CD4-positive, CD25-positive, alpha-beta regulatory T cell (primary cell): ENCODE measurements around the gene ITGAX. TPM values are rescaled to one million over a fixed set of nuclear protein-coding genes. Genes with fewer than 3 reads are reported as not detected.
"Not testable (repeated sequence)": the region's sequence is repeated elsewhere in the genome, so short reads cannot be mapped to it uniquely, and the experiment has no call there.

ENCODE experiments used
- ATAC-seq, 2 donors: fragments of 150-1000 bp; cut with Tn5 transposase; one replicate each; pipeline ENCODE4 v1.10.0; 2021; ENCODE audit warnings: low read depth in 2 of 2, moderate number of reproducible peaks in 2 of 2, moderate library complexity in 1 of 2
- DNase-seq, 3 donors: peaks; one replicate each; pipeline versions ENCODE4 v3.0.0 to v3.0.0-alpha.2; 2012 to 2022; ENCODE audit warnings: mixed read lengths in 1 of 3
- H3K27ac ChIP-seq: one replicate; pipeline ENCODE4 v1.7.0; 2013; ENCODE audit warnings: mild to moderate bottlenecking, low read length; ENCODE audit not compliant: insufficient read depth, poor library complexity, severe bottlenecking
- H3K27me3 ChIP-seq: one replicate; pipeline ENCODE4 v1.7.0; 2013; ENCODE audit warnings: low read length; ENCODE audit not compliant: control insufficient read depth, insufficient read depth
- H3K36me3 ChIP-seq: one replicate; pipeline ENCODE4 v1.7.0; 2013; ENCODE audit warnings: mild to moderate bottlenecking, low read length, moderate library complexity; ENCODE audit not compliant: control insufficient read depth, insufficient read depth
- H3K4me1 ChIP-seq: 2 replicates; pipeline ENCODE4 v1.7.0; 2013; ENCODE audit warnings: mild to moderate bottlenecking, low read length; ENCODE audit not compliant: insufficient read depth, control insufficient read depth, poor library complexity, severe bottlenecking
- H3K4me3 ChIP-seq: one replicate; pipeline ENCODE4 v1.7.0; 2013; ENCODE audit warnings: low read depth, mild to moderate bottlenecking, low read length, moderate library complexity
- H3K9me3 ChIP-seq, 2 experiments: 1 replicate in 1 of 2; 2 replicates in 1 of 2; pipeline ENCODE4 v1.7.0; 2013; ENCODE audit warnings: low read length in 2 of 2, mild to moderate bottlenecking in 1 of 2, moderate library complexity in 1 of 2; ENCODE audit not compliant: control insufficient read depth in 2 of 2
- H3K27ac Mint-ChIP-seq, 3 donors: one replicate each; pipeline ENCODE4 v1.8.0; 2020 to 2022; ENCODE audit warnings: mild to moderate bottlenecking in 3 of 3, mixed read lengths in 3 of 3, moderate library complexity in 2 of 3
- H3K27me3 Mint-ChIP-seq: one replicate; pipeline ENCODE4 v1.8.0; 2022; ENCODE audit warnings: mild to moderate bottlenecking, mixed read lengths
- H3K36me3 Mint-ChIP-seq: one replicate; pipeline ENCODE4 v1.8.0; 2020; ENCODE audit warnings: mixed read lengths
- H3K4me1 Mint-ChIP-seq, 4 donors: one replicate each; pipeline ENCODE4 v1.8.0; 2020 to 2022; ENCODE audit warnings: mixed read lengths in 4 of 4, mild to moderate bottlenecking in 1 of 4
- H3K4me3 Mint-ChIP-seq, 4 donors: one replicate each; pipeline ENCODE4 v1.8.0; 2020 to 2022; ENCODE audit warnings: mild to moderate bottlenecking in 4 of 4, mixed read lengths in 4 of 4, moderate library complexity in 3 of 4
- H3K9me3 Mint-ChIP-seq, 7 donors: one replicate each; pipeline ENCODE4 v1.8.0; 2020 to 2022; ENCODE audit warnings: mixed read lengths in 7 of 7, mild to moderate bottlenecking in 3 of 7, moderate library complexity in 2 of 7
- polyA plus RNA-seq, 4 donors: library from polyadenylated mRNA; unstranded; fragments of 300-500 nt; fragmentation: Illumina TruSeq; gene quantifications; one replicate each; pipeline ENCODE4 v1.2.3, GENCODE V29; 2021
- total RNA-seq: library from RNA; stranded (reverse); gene quantifications from one replicate; pipeline ENCODE4 v1.2.3, GENCODE V29; 2022

The ITGAX gene
- total RNA-seq = 1.9 TPM
- under 1 TPM in 1 of 4 donors, not detected in 3; 0.47 TPM for polyA plus RNA-seq

DNA sequence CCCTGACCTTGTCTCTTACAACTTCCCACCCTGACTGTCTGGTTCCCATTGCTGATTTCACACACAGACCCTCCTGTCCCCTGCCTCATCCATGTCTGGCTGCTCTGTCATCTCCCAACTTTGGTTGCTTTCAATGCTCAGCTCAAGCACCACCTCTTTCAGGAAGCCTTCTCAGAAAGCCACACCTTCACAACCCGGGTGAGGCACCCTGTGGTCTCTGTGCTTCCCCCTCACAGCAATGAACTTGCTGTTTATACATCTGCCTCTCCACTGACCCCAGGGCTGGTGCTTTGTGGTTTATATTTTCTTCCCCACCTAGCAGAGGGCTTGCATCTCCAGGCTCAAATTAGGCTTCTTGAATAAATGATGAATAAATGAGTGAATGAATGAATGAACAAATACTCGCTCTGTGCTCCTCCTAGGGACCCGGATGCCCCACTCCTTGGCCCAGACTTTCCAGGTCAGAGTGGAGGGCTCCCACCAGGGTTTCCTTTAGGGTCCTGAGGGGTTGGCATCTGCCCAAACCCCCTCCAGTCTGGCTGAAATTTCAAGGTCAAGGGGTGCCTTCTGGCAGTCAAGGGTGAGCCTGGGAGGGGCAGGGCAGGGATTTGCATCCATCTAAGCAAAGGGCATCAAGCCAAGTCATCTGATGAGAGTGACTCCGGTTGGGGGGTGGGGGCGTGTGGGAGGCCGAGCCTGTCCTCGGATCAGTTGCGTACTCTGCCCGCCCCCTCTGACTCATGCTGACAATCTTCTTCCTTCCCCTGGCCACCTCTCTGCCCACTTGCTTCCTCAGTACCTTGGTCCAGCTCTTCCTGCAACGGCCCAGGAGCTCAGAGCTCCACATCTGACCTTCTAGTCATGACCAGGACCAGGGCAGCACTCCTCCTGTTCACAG lies at the start of gene ITGAX:
Gene ITGAX (plus strand): TSS at position 783 of the 898 bp plus-strand sequence. CDS start 79 bp downstream, at position 862.
- H3K9me3 Mint-ChIP-seq = peaks cover 0 to 3% (median 0%) of the 10 kb centered on the region in 7 donors
- H3K4me1 Mint-ChIP-seq = peaks cover 5 to 20% (median 16%) of the 10 kb centered on the region in 4 donors
- peak; percentile 64 to 67 for ATAC-seq
- Histone ChIP-seq H3K9me3 (no peaks in the 10 kb centered on the region), H3K27ac (no peak within 1 kb of the TSS), H3K27me3 (no peaks in the 10 kb centered on the region), H3K36me3 (no peaks in the 10 kb centered on the region), H3K4me1 (peaks cover 13% of the 10 kb centered on the region), H3K4me3 (peak within 1 kb of the TSS; percentile 35)
- peaks cover 4% of the 10 kb centered on the region for H3K27me3 Mint-ChIP-seq
- peak in 1 of 3 donors; percentile 88 for DNase-seq
- H3K27ac Mint-ChIP-seq = peak within 1 kb of the TSS; percentile 31 to 80 (median 78)
- H3K36me3 Mint-ChIP-seq = no peaks in the 10 kb centered on the region
- peak within 1 kb of the TSS in 3 of 4 donors; percentile 11 to 84 (median 72) for H3K4me3 Mint-ChIP-seq

DNA sequence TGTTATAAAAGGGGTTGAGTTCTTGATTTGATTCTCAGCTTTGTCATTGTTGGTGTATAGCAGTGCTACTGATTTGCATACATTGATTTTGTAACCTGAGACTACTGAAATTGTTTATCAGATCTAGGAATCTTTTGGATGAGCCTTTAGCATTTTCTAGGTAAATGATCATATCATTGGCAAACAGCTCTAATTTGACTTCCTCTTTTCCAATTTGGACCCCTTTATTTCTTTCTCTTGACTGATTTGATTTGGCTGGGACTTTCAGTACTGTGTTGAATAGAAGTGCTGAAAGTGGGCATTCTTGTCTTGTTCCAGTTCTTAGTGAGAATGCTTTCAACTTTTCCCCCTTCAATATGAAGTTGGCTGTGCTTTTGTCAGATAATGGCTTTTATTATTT lies 49.8 kb upstream of the ITGAX start:
- Histone ChIP-seq H3K27me3 (peaks cover 2% of the 10 kb centered on the region), H3K36me3 (no peaks in the 10 kb centered on the region), H3K4me3 (no peak overlapping the region), H3K4me1 (no peaks in the 10 kb centered on the region), H3K27ac (no peak overlapping the region), H3K9me3 (no peaks in the 10 kb centered on the region)
- H3K4me1 Mint-ChIP-seq = peaks cover 0 to 6% (median 0%) of the 10 kb centered on the region in 4 donors
- DNase-seq (no peak), ATAC-seq (no peak)
- no peak overlapping the region for H3K27ac Mint-ChIP-seq
- peaks cover 57% of the 10 kb centered on the region for H3K27me3 Mint-ChIP-seq
- peaks cover 0 to 5% (median 0%) of the 10 kb centered on the region in 7 donors for H3K9me3 Mint-ChIP-seq
- H3K4me3 Mint-ChIP-seq = no peak overlapping the region
- no peaks in the 10 kb centered on the region for H3K36me3 Mint-ChIP-seq

DNA sequence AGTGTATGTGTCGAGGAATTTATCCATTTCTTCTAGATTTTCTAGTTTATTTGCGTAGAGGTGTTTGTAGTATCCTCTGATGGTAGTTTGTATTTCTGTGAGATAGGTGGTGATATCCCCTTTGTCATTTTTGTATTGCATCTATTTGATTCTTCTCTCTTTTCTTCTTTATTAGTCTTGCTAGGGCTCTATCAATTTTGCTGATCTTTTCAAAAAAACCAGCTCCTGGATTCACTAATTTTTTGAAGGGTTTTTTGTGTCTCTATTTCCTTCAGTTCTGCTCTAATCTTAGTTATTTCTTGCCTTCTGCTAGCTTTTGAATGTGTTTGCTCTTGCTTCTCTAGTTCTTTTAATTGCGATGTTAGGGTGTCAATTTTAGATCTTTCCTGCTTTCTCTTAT lies 46.6 kb upstream of the ITGAX start:
- not testable (repeated sequence) for H3K9me3 Mint-ChIP-seq, H3K4me3 ChIP-seq, H3K4me3 Mint-ChIP-seq, H3K27ac ChIP-seq, H3K27me3 ChIP-seq, ATAC-seq, H3K36me3 ChIP-seq, H3K4me1 ChIP-seq, H3K9me3 ChIP-seq, DNase-seq, H3K36me3 Mint-ChIP-seq, H3K4me1 Mint-ChIP-seq, H3K27ac Mint-ChIP-seq
- H3K27me3 Mint-ChIP-seq = peaks cover 42% of the 10 kb centered on the region

DNA sequence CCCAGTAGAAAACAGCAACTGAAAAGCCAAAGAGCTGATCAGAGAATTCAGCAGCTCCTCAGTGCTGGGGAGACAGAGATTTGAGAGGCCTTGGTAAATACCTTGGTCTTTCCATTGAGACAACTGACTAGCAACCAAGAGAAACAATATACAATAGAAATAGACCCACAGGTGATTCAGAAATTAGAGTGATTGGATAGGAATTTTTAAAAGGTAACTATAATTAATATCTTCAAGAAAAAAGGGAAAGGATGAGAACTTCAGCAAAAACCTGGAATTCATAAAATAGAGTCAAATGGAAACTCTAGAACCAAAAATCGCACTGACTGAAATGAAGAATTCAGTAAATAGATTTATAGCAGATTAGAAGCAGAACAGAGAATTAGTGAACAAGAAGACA lies 32.5 kb upstream of the ITGAX start:
- H3K4me1 Mint-ChIP-seq = no peaks in the 10 kb centered on the region
- Histone ChIP-seq H3K36me3 (no peaks in the 10 kb centered on the region), H3K4me1 (no peaks in the 10 kb centered on the region), H3K9me3 (peaks cover 20 to 23% of the 10 kb centered on the region in 2 experiments), H3K4me3 (no peak overlapping the region), H3K27me3 (peaks cover 2% of the 10 kb centered on the region), H3K27ac (no peak overlapping the region)
- peaks cover 10% of the 10 kb centered on the region for H3K27me3 Mint-ChIP-seq
- peak overlapping the region in 1 of 4 donors; percentile 75 for H3K4me3 Mint-ChIP-seq
- no peak for ATAC-seq
- H3K9me3 Mint-ChIP-seq = peaks cover 0 to 31% (median 9%) of the 10 kb centered on the region in 7 donors
- H3K27ac Mint-ChIP-seq = no peak overlapping the region
- no peak for DNase-seq
- H3K36me3 Mint-ChIP-seq = peaks cover 4% of the 10 kb centered on the region

DNA sequence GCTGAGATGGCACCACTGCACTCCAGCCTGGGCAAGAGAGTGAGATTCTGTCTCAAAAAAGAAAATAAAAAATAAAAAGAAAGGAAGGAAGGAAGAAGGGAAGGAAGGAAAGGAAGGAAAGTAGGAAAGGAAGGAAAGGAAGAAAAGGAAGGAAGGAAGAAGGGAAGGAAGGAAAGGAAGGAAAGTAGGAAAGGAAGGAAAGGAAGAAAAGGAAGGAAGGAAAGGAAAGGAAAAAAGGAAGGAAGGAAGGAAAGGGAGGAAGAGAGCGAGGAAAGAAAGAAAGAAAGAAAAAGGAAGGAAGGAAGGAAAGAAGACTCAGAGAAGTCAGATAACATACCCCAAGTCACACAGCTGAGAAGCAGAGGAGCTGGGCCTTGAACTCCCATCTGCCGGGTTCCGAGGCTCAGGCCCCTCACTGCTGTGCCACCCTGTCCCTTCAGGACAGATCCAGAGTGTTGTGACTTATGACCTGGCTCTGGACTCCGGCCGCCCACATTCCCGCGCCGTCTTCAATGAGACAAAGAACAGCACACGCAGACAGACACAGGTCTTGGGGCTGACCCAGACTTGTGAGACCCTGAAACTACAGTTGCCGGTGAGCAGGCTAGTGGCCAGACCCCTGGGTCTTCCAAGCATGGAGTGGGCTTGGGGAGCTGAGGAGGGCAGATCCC lies 30.9 kb upstream of the ITGAX start:
- DNase-seq = no peak
- Mint-ChIP-seq H3K4me1 (peaks cover 0 to 3% (median under 1%) of the 10 kb centered on the region in 4 donors), H3K27ac (no peak overlapping the region), H3K27me3 (peaks cover 1% of the 10 kb centered on the region), H3K9me3 (peaks cover 0 to 23% (median 5%) of the 10 kb centered on the region in 7 donors), H3K4me3 (no peak overlapping the region), H3K36me3 (peaks cover 4% of the 10 kb centered on the region)
- Histone ChIP-seq H3K27me3 (no peaks in the 10 kb centered on the region), H3K4me1 (no peaks in the 10 kb centered on the region), H3K36me3 (no peaks in the 10 kb centered on the region), H3K27ac (no peak overlapping the region), H3K9me3 (peaks cover 16% of the 10 kb centered on the region in 2 experiments), H3K4me3 (no peak overlapping the region)
- ATAC-seq = no peak

DNA sequence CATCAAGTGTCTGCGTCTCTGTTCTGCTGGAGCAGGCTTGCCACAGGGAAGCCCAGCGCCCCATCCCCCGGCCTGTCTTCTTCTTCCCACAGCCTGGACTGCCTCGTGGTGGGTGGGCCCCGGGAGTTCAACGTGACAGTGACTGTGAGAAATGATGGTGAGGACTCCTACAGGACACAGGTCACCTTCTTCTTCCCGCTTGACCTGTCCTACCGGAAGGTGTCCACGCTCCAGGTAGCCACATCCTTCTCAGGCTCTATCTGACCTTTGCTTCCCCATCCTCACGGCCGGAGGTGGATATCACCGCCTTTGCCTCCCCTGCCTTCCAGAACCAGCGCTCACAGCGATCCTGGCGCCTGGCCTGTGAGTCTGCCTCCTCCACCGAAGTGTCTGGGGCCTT lies 29.8 kb upstream of the ITGAX start:
- H3K4me3 Mint-ChIP-seq = no peak overlapping the region

DNA sequence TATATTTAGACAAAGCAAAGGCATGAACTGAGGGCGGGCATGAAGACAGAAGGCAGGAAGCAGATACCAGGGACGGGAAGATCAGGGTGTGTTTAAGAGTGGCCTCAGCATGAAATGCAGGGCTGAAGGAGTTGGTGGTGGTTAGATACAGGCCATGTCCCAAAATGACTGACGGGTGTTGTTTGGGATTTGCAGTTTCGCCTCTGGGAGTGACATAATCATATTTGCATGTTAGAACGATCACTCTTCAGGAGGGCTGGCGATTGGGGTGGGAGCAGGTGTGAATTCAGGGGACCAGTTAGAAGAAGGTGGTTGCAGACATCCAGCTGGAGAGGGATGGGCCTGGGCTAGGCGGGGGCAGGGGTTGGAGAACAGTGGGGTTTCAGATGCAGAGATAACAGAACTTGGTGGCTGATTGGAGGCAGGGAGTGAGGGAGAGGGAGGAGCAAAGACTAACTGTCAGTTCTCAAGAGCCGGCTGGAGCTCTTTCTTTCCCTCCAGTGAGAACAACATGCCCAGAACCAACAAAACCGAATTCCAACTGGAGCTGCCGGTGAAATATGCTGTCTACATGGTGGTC lies 27.2 kb upstream of the ITGAX start:
- Histone ChIP-seq H3K4me3 (no peak overlapping the region), H3K36me3 (no peaks in the 10 kb centered on the region), H3K9me3 (peaks cover 3% of the 10 kb centered on the region in 2 experiments), H3K4me1 (no peaks in the 10 kb centered on the region), H3K27ac (no peak overlapping the region), H3K27me3 (no peaks in the 10 kb centered on the region)
- Mint-ChIP-seq H3K4me1 (peaks cover 0 to 13% (median 5%) of the 10 kb centered on the region in 4 donors), H3K36me3 (peaks cover 6% of the 10 kb centered on the region), H3K4me3 (no peak overlapping the region), H3K27ac (peak overlapping the region in 1 of 3 donors; percentile 67), H3K27me3 (peaks cover 25% of the 10 kb centered on the region), H3K9me3 (peaks cover 0 to 10% (median 3%) of the 10 kb centered on the region in 7 donors)
- ATAC-seq = no peak
- no peak for DNase-seq

More for the DNA sequence above, 29.8 kb upstream of the ITGAX start:
- DNase-seq (no peak), ATAC-seq (no peak)
- no peaks in the 10 kb centered on the region for H3K36me3 ChIP-seq
- H3K27ac Mint-ChIP-seq = no peak overlapping the region
- H3K36me3 Mint-ChIP-seq = peaks cover 4% of the 10 kb centered on the region
- H3K27ac ChIP-seq = no peak overlapping the region
- peaks cover 0 to 3% (median under 1%) of the 10 kb centered on the region in 4 donors for H3K4me1 Mint-ChIP-seq
- H3K9me3 ChIP-seq = peaks cover 15 to 16% of the 10 kb centered on the region in 2 experiments
- H3K27me3 Mint-ChIP-seq = peaks cover 7% of the 10 kb centered on the region
- no peak overlapping the region for H3K4me3 ChIP-seq
- peaks cover 0 to 23% (median 5%) of the 10 kb centered on the region in 7 donors for H3K9me3 Mint-ChIP-seq
- no peaks in the 10 kb centered on the region for H3K27me3 ChIP-seq
- no peaks in the 10 kb centered on the region for H3K4me1 ChIP-seq
